ENCODE data around the gene MEF2B. TPM values are rescaled to one million over a fixed set of nuclear protein-coding genes. Genes with fewer than 3 reads are reported as not detected.

Gene MEF2B
- total and polyA plus RNA-seq, 2 experiments from 2014 or later = 7.4 to 8.3 TPM

GRCh38 chr19:19169236-19170052 lies 619 bp downstream of the MEF2B start:
- no peak for DNase-seq (ENCODE audit: low spot score)
- TF ChIP-seq, protein P1, sequence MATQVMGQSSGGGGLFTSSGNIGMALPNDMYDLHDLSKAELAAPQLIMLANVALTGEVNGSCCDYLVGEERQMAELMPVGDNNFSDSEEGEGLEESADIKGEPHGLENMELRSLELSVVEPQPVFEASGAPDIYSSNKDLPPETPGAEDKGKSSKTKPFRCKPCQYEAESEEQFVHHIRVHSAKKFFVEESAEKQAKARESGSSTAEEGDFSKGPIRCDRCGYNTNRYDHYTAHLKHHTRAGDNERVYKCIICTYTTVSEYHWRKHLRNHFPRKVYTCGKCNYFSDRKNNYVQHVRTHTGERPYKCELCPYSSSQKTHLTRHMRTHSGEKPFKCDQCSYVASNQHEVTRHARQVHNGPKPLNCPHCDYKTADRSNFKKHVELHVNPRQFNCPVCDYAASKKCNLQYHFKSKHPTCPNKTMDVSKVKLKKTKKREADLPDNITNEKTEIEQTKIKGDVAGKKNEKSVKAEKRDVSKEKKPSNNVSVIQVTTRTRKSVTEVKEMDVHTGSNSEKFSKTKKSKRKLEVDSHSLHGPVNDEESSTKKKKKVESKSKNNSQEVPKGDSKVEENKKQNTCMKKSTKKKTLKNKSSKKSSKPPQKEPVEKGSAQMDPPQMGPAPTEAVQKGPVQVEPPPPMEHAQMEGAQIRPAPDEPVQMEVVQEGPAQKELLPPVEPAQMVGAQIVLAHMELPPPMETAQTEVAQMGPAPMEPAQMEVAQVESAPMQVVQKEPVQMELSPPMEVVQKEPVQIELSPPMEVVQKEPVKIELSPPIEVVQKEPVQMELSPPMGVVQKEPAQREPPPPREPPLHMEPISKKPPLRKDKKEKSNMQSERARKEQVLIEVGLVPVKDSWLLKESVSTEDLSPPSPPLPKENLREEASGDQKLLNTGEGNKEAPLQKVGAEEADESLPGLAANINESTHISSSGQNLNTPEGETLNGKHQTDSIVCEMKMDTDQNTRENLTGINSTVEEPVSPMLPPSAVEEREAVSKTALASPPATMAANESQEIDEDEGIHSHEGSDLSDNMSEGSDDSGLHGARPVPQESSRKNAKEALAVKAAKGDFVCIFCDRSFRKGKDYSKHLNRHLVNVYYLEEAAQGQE (IDR thresholded peaks at IDR 0.05; ENCODE audit: unreplicated experiment) = no peak
- TF ChIP-seq EZH2 (IDR thresholded peaks at IDR 0.05; ENCODE audit: low read depth, unreplicated experiment) = no peak
- H3K36me3 ChIP-seq (ENCODE audit: insufficient read depth) = no peaks in the 10 kb centered on the region
- Mint-ChIP-seq H3K36me3 (ENCODE audit: low read depth) (no peaks in the 10 kb centered on the region; the same call in 2 of the 3 replicates), H3K27me3 (ENCODE audit: insufficient read depth, low read depth, poor library complexity) (peaks cover 41% of the 10 kb centered on the region), H3K9me3 (no peaks in the 10 kb centered on the region), H3K4me1 (peaks cover 31% of the 10 kb centered on the region), H3K27ac (no peak overlapping the region), H3K4me3 (peak overlapping the region; percentile 72)
- H3K4me1 ChIP-seq (ENCODE audit: insufficient read depth) = peaks cover 16% of the 10 kb centered on the region
- H4K20me1 ChIP-seq (replicated peaks; ENCODE audit: insufficient read depth) = no peaks in the 10 kb centered on the region
- no peaks in the 10 kb centered on the region for H3K9me2 ChIP-seq (ENCODE audit: insufficient read depth)
- no peak overlapping the region for H3K27ac ChIP-seq (ENCODE audit: low read depth)
- peak overlapping the region; percentile 79 for H3K4me2 ChIP-seq
- peaks cover 28% of the 10 kb centered on the region for H3K27me3 ChIP-seq (ENCODE audit: insufficient read depth)
- H2AFZ ChIP-seq = no peak overlapping the region
- H3K4me3 ChIP-seq = peak overlapping the region; percentile 64
- no peak for ATAC-seq
- no peaks in the 10 kb centered on the region for H3K79me2 ChIP-seq (replicated peaks; ENCODE audit: insufficient read depth)
- H3F3A ChIP-seq (replicated peaks; ENCODE audit: low read depth) = peaks cover 12% of the 10 kb centered on the region; the same call in 1 of the 2 replicates

DNA sequence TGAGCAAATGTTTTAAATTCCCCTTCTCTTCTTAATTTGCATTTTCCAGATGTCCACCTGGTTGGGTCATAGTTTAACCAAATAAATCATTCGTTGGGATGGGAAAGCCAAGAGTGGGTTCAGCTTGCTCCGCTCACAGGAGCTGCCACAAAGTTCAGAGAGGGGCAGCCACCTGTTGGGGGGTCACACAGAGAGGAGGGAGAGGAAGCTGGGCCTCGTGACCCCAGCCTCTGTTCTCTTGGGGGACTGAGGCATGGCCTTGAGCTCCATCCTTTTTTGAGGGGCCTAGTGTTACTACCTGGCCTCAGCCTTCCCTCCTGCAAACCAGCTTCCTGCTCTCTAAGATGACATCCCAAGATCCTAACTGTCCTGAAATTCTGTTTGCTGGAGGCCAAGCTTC lies 2.5 kb downstream of the MEF2B start:
- DNase-seq (ENCODE audit: low spot score) (no peak), ATAC-seq (no peak)
- no peaks in the 10 kb centered on the region for H3K79me2 ChIP-seq (replicated peaks; ENCODE audit: insufficient read depth)
- peaks cover 16% of the 10 kb centered on the region for H3K4me1 ChIP-seq (ENCODE audit: insufficient read depth)
- Mint-ChIP-seq H3K36me3 (ENCODE audit: low read depth) (no peaks in the 10 kb centered on the region; the same call in 2 of the 3 replicates), H3K9me3 (no peaks in the 10 kb centered on the region), H3K27me3 (ENCODE audit: insufficient read depth, low read depth, poor library complexity) (peaks cover 31% of the 10 kb centered on the region), H3K27ac (no peak overlapping the region), H3K4me1 (peaks cover 31% of the 10 kb centered on the region), H3K4me3 (no peak overlapping the region)
- no peak for TF ChIP-seq STAT1 (IDR thresholded peaks at IDR 0.05; ENCODE audit: unreplicated experiment)
- no peak for TF ChIP-seq CREB1 (CRISPR knock-in tag; IDR thresholded peaks at IDR 0.05; ENCODE audit: low read depth)
- TF ChIP-seq, protein P1 (IDR thresholded peaks at IDR 0.05; ENCODE audit: unreplicated experiment) = no peak
- no peak for TF ChIP-seq ZNF114 (CRISPR knock-in tag; IDR thresholded peaks at IDR 0.05)
- no peaks in the 10 kb centered on the region for H4K20me1 ChIP-seq (replicated peaks; ENCODE audit: insufficient read depth)
- no peaks in the 10 kb centered on the region for H3K9me2 ChIP-seq (ENCODE audit: insufficient read depth)
- no peak overlapping the region for H3K4me3 ChIP-seq
- no peaks in the 10 kb centered on the region for H3K36me3 ChIP-seq (ENCODE audit: insufficient read depth)
- no peak overlapping the region for H3K27ac ChIP-seq (ENCODE audit: low read depth)
- peaks cover 28% of the 10 kb centered on the region for H3K27me3 ChIP-seq (ENCODE audit: insufficient read depth)
- H3F3A ChIP-seq (replicated peaks; ENCODE audit: low read depth) = peaks cover 12% of the 10 kb centered on the region; the same call in 1 of the 2 replicates
- no peak overlapping the region for H3K4me2 ChIP-seq
- no peak overlapping the region for H2AFZ ChIP-seq
